ENCODE measurements around the gene RAB8B. TPM values are rescaled to one million over a fixed set of nuclear protein-coding genes. Genes with fewer than 3 reads are reported as not detected.

The RAB8B gene
- total RNA-seq, 1 experiment from 2014 or later: 26.2 TPM

GRCh38 chr15:63277893-63278456 lies 88.6 kb downstream of the RAB8B start:
- no peak for DNase-seq (ENCODE audit: low read depth, low spot score)
- in situ Hi-C loops (cut with HindIII; ENCODE audit: low pct_unique_long_range_greater_than_20kb, low sequenced_read_pairs): no loop called here

GRCh38 chr15:63283126-63283525 lies 93.7 kb downstream of the RAB8B start:
- in situ Hi-C loops (cut with HindIII; ENCODE audit: low pct_unique_long_range_greater_than_20kb, low sequenced_read_pairs): no loop called here
- no peak for DNase-seq (ENCODE audit: low read depth, low spot score)

DNA sequence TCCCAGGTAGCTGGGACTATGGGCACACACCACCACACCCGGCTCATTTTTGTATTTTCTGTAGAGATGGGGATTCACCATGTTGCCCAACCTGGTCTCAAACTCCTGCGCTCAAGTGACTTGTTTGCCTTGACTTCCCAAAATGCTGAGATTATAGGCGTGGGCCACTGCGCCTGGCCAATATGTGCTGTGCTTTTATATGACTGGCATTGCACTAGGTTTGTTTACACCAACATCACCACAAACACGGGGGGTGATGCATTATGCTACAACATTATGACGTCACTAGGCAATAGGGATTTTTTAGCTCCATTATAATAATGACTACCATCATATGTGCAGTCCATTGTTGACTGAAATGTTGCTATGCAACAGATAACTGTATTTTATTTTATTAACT lies 94.9 kb downstream of the RAB8B start:
- no peak for DNase-seq (ENCODE audit: low read depth, low spot score)
- in situ Hi-C loops (cut with HindIII; ENCODE audit: low pct_unique_long_range_greater_than_20kb, low sequenced_read_pairs): no loop called here

GRCh38 chr15:63287109-63287508 lies 97.7 kb downstream of the RAB8B start:
- DNase-seq (ENCODE audit: low read depth, low spot score): no peak
- in situ Hi-C loops (cut with HindIII; ENCODE audit: low pct_unique_long_range_greater_than_20kb, low sequenced_read_pairs): no loop called here

- in situ Hi-C loops (cut with HindIII; ENCODE audit: low pct_unique_long_range_greater_than_20kb, low sequenced_read_pairs): no loop called here
- DNase-seq (ENCODE audit: low read depth, low spot score): peak; percentile 43
Observed at GRCh38 chr15:63288342-63288741, 98.9 kb downstream of the RAB8B start.

- DNase-seq (ENCODE audit: low read depth, low spot score): peak; percentile 77
- in situ Hi-C loops (cut with HindIII; ENCODE audit: low pct_unique_long_range_greater_than_20kb, low sequenced_read_pairs): no loop called here
Observed at GRCh38 chr15:63288778-63289378, 99.5 kb downstream of the RAB8B start.

DNA sequence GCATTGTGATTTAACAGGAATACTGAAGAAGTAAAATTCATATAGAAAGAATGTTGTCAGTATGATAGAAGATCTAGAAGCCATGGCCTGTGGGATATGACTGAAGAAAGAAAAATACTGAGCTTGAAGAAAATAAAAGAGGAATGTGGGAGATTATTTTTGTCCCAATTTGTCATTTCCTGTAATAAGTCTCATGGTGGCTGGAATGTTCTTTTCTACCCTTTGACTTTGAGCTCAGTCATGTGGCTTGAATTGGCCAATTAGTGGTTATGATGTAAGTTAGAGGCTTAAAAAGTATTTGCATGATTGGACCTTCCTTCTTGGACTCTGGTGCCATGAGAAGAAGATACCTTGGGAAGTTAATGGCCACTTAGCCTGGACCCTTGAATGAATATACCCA lies 102.1 kb downstream of the RAB8B start:
- peak; percentile 57 for DNase-seq (ENCODE audit: low read depth, low spot score)
- in situ Hi-C loops (cut with HindIII; ENCODE audit: low pct_unique_long_range_greater_than_20kb, low sequenced_read_pairs): no loop called here

DNA sequence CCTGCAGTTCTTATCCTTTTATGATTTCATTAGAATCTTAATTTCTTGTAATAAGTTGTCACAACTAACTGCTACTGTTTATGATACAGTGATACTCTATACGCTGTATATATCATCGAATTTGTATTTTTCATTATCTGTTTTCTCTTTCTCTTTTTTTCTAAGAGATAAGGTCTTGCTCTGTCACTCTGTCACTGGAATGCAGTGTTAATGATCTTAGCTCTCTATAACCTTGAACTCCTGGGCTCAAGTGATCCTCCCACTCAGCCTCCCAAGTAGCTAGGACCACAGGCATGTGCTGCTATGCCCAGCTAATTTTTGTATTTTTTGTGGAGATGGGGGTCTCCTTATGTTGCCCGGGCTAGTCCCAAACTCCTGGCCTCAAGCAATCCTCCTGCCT lies 102.8 kb downstream of the RAB8B start:
- in situ Hi-C loops (cut with HindIII; ENCODE audit: low pct_unique_long_range_greater_than_20kb, low sequenced_read_pairs): no loop called here
- DNase-seq (ENCODE audit: low read depth, low spot score): no peak

DNA sequence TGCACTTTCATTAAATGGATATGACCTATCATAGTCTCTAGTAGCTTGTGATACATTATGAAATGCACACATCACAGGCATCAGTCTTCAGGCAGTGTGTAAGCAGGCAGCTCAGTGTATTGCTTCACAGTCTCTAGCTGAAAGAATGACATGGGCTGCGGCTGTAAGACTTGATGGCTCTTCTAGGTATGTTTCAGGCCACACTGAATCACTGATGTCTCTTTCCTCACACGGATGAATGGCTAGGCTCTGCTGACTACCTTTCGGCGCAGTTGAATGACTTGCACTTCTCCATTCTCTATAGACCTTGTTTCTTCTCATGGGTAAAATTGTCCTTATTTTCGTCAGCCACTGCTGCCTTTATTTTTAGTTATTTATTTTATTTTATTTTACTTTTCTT lies 103.4 kb downstream of the RAB8B start:
- in situ Hi-C loops (cut with HindIII; ENCODE audit: low pct_unique_long_range_greater_than_20kb, low sequenced_read_pairs): no loop called here
- no peak for DNase-seq (ENCODE audit: low read depth, low spot score)

GRCh38 chr15:63294359-63294758 lies 105.0 kb downstream of the RAB8B start:
- in situ Hi-C loops (cut with HindIII; ENCODE audit: low pct_unique_long_range_greater_than_20kb, low sequenced_read_pairs): no loop called here
- DNase-seq (ENCODE audit: low read depth, low spot score): no peak

DNA sequence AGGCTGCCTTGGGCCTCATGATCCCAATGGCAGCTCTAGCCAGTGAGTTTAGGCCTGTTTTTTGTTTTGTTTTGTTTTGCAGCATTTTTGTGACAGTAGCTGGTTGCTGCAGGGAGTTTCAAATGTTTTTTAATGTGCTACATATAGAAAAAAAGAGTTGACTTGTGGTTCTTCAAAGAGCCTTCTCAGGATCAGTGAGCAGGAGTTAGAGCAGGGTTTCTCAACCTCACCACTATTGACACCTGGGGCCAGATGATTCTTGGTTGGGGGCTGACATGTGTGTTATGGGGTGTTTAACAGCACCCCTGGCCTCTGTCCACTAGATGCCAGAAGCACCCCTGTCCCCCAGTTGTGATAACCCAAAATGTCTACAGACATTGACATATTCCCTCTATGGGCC lies 105.9 kb downstream of the RAB8B start:
- in situ Hi-C loops (cut with HindIII; ENCODE audit: low pct_unique_long_range_greater_than_20kb, low sequenced_read_pairs): no loop called here
- DNase-seq (ENCODE audit: low read depth, low spot score): no peak

GRCh38 chr15:63296195-63296594 lies 106.8 kb downstream of the RAB8B start:
- DNase-seq (ENCODE audit: low read depth, low spot score): no peak
- in situ Hi-C loops (cut with HindIII; ENCODE audit: low pct_unique_long_range_greater_than_20kb, low sequenced_read_pairs): no loop called here

DNA sequence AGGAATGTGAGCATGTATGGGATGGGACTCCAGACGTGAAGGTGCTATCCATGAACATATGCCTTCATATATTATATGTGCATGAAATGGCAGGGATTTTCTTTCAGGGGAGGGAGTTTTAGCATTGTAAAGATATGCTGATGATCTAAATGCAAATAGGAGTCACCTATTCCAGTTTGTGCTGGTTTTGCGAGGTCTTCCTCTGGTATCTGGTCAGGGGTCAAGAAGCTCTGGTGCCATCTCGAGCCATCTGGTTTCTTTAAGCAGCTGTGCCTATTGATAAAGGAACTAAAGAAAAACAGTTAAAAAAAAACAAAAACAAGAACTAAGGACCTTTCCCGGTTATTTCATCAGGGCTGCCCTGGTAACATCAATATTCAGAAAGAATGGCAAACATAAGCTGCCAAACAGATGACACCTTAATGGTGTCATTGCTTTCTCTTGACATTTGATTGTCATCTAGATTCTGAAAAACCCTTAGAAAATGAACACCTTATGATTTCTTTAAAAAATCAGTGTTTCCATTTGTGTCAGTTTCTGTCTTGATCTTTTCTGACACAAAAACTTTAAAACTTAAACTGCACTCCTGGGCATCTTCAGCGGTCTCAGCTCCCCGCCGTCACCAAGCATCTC lies 110.7 kb downstream of the RAB8B start:
- no peak for DNase-seq (ENCODE audit: low read depth, low spot score)
- in situ Hi-C loops (cut with HindIII; ENCODE audit: low pct_unique_long_range_greater_than_20kb, low sequenced_read_pairs): loop anchor here (25.0 kb wide), 1 partner anchor 112 kb away; no protein-coding TSS in a partner anchor

GRCh38 chr15:63301088-63301487 lies 111.7 kb downstream of the RAB8B start:
- DNase-seq (ENCODE audit: low read depth, low spot score): no peak

DNA sequence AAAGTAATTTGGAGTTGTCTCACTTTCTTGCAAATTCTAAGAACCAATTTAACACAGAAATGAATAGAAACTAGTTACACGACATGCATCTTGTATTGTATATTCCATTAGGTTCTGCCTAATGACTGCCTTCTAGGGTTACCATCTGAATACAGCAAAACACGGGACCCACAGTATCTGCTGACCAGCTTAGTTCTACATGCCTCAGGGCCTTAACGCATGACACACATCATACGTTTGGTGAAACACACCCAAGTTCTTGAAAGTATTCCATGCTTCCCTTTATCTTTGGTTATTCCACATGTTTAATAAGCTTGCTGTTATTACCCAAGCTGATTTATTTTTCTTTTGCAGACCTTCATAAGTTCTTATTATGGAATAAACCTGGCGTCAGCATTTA lies 115.9 kb downstream of the RAB8B start:
- no peak for DNase-seq (ENCODE audit: low read depth, low spot score)
- in situ Hi-C loops (cut with HindIII; ENCODE audit: low pct_unique_long_range_greater_than_20kb, low sequenced_read_pairs): loop anchor here (25.0 kb wide), 1 partner anchor 107 kb away; no protein-coding TSS in a partner anchor

More at GRCh38 chr15:63301088-63301487, 111.7 kb downstream of the RAB8B start:
- in situ Hi-C loops (cut with HindIII; ENCODE audit: low pct_unique_long_range_greater_than_20kb, low sequenced_read_pairs): loop anchor here (25.0 kb wide), 1 partner anchor 111 kb away; no protein-coding TSS in a partner anchor

GRCh38 chr15:63306492-63307073 lies 117.2 kb downstream of the RAB8B start:
- DNase-seq (ENCODE audit: low read depth, low spot score): no peak
- in situ Hi-C loops (cut with HindIII; ENCODE audit: low pct_unique_long_range_greater_than_20kb, low sequenced_read_pairs): loop anchor here (25.0 kb wide), 1 partner anchor 106 kb away; no protein-coding TSS in a partner anchor

DNA sequence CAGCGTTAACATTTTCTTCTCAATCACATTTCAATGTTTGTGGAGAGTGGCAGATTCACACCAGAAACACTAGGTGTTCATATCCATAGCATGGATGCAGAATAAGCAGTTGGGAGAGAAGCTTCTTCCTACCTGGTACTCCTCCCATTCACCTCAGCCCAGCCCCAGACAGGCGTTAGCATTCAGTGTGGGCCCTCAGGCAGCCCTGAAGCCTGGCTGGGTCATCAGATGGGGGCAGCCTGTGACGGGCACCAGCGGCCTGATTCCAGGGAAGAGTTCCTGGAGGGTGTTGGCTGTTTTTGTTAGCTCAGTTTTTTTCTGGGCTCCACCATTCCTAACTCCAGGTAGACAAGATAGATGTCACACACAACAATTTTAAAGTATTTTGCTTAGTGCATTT lies 119.1 kb downstream of the RAB8B start:
- in situ Hi-C loops (cut with HindIII; ENCODE audit: low pct_unique_long_range_greater_than_20kb, low sequenced_read_pairs): loop anchor here (25.0 kb wide), 1 partner anchor 104 kb away; no protein-coding TSS in a partner anchor
- no peak for DNase-seq (ENCODE audit: low read depth, low spot score)

GRCh38 chr15:63308947-63309346 lies 119.5 kb downstream of the RAB8B start:
- in situ Hi-C loops (cut with HindIII; ENCODE audit: low pct_unique_long_range_greater_than_20kb, low sequenced_read_pairs): loop anchor here (25.0 kb wide), 1 partner anchor 103 kb away; no protein-coding TSS in a partner anchor
- DNase-seq (ENCODE audit: low read depth, low spot score): peak; percentile 38
